ENCODE results near the gene MGME1. TPM values are rescaled to one million over a fixed set of nuclear protein-coding genes. Genes with fewer than 3 reads are reported as not detected.

MGME1 gene
- total and polyA plus RNA-seq, 7 donors, result 5.0 to 17.4 (median 14.8) TPM

DNA sequence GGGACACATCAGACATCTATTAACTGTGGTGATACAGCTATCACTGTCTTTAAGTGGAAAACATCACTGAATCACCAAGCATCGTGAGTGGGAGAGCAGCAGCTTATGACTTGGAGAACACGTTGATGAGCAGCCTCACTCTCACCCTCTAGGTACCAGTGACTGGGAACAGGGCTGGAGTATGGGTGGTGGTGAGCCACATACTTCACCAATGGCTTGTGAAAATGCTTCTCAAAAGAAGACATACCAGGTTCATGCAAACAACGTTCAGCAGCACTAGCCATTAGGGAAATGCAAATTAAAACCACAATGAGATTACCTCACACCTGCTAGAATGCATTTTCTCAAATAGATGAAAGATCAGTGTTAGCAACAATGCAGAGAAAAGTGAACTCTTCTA, 25.5 kb upstream of the MGME1 start:
- Histone ChIP-seq H3K36me3 (peaks cover 18 to 72% (median 48%) of the 10 kb centered on the region in 4 donors), H3K27me3 (no peaks in the 10 kb centered on the region), H3K9me3 (no peaks in the 10 kb centered on the region), H3K27ac (no peak overlapping the region), H3K4me3 (no peak overlapping the region), H3K4me1 (peaks cover 0 to 15% (median 11%) of the 10 kb centered on the region in 4 donors)
- 52 to 54% methylated on average over 3 of the region's 3 CpGs for WGBS, 2 donors
- TF ChIP-seq POLR2A (IDR thresholded peaks at IDR 0.05), result no peak
- TF ChIP-seq POLR2AphosphoS5 (IDR thresholded peaks at IDR 0.05), result no peak
- TF ChIP-seq, protein P1, sequence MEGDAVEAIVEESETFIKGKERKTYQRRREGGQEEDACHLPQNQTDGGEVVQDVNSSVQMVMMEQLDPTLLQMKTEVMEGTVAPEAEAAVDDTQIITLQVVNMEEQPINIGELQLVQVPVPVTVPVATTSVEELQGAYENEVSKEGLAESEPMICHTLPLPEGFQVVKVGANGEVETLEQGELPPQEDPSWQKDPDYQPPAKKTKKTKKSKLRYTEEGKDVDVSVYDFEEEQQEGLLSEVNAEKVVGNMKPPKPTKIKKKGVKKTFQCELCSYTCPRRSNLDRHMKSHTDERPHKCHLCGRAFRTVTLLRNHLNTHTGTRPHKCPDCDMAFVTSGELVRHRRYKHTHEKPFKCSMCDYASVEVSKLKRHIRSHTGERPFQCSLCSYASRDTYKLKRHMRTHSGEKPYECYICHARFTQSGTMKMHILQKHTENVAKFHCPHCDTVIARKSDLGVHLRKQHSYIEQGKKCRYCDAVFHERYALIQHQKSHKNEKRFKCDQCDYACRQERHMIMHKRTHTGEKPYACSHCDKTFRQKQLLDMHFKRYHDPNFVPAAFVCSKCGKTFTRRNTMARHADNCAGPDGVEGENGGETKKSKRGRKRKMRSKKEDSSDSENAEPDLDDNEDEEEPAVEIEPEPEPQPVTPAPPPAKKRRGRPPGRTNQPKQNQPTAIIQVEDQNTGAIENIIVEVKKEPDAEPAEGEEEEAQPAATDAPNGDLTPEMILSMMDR (IDR thresholded peaks at IDR 0.05), result no peak
- no peak for TF ChIP-seq EP300 (IDR thresholded peaks at IDR 0.05)
- intact Hi-C loops (cut with DNase I), result no loop called here
- DNase-seq, result no peak

DNA sequence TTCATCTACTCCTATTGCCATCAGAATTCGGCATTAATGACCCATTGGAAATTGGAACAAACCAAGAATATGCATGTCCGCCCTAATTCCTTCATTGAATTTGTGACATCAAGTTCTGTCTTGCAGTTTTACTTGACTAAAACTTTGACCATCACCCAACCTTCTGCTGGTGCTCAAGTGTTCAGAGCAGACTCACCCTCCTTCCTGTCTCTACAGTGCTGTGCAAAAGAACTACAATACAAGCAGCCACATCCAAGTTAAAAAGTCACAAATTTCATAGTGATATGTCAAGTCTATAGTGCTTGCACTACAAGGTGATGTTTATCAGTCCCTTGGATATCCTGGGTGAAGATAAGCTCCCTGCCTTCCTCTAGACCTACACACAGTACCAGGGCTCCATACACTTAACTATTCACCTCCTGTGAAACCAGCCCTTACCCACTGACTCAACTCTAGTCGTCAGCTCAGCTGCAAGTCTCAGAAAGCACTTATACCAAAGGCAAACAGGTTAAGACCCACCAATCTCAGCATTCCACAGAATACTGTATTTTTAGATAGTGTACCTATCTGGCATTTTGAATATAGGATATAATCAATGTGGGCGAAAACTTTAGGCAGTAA, 23.9 kb upstream of the MGME1 start:
- Histone ChIP-seq H3K4me3 (no peak overlapping the region), H3K9me3 (no peaks in the 10 kb centered on the region), H3K27me3 (no peaks in the 10 kb centered on the region), H3K36me3 (peaks cover 29 to 88% (median 63%) of the 10 kb centered on the region in 4 donors), H3K27ac (no peak overlapping the region), H3K4me1 (no peaks in the 10 kb centered on the region)
- no peak for DNase-seq
- intact Hi-C loops (cut with DNase I), result no loop called here
- 92 to 94% methylated on average over 4 of the region's 4 CpGs for WGBS, 2 donors
- TF ChIP-seq POLR2AphosphoS5 (IDR thresholded peaks at IDR 0.05) (no peak), POLR2A (IDR thresholded peaks at IDR 0.05) (no peak), EP300 (IDR thresholded peaks at IDR 0.05) (no peak)
- TF ChIP-seq, protein P1 (IDR thresholded peaks at IDR 0.05), result no peak

DNA sequence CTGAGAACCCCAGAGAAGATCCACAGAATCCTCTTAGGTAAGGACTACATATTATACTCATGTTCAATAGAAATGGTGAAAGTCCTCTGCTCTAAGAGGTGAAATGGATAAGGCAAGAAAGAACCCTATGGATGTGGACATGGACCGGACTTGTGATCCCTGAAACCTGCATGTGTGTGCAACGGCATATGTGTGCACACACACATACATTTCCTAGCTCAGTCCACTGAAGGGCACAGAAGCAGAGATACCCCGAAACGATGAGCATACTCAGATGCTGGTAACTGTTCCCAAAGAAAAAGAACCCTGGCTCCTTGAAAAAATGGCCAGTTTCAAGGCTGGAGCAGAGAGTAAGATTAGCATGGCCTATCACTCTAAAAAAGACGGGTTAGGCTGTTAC, 22.8 kb upstream of the MGME1 start:
- intact Hi-C loops (cut with DNase I), result no loop called here
- no peak overlapping the region for H3K4me3 ChIP-seq
- H3K9me3 ChIP-seq, result no peaks in the 10 kb centered on the region
- 94 to 96% methylated on average over 5 of the region's 5 CpGs for WGBS, 2 donors
- H3K36me3 ChIP-seq, result peaks cover 40 to 99% (median 73%) of the 10 kb centered on the region in 4 donors
- no peak overlapping the region for H3K27ac ChIP-seq
- no peak for TF ChIP-seq POLR2A (IDR thresholded peaks at IDR 0.05)
- TF ChIP-seq POLR2AphosphoS5 (IDR thresholded peaks at IDR 0.05), result no peak
- TF ChIP-seq EP300 (IDR thresholded peaks at IDR 0.05), result no peak
- TF ChIP-seq, protein P1 (IDR thresholded peaks at IDR 0.05), result no peak
- no peaks in the 10 kb centered on the region for H3K4me1 ChIP-seq
- no peaks in the 10 kb centered on the region for H3K27me3 ChIP-seq
- DNase-seq, result no peak

DNA sequence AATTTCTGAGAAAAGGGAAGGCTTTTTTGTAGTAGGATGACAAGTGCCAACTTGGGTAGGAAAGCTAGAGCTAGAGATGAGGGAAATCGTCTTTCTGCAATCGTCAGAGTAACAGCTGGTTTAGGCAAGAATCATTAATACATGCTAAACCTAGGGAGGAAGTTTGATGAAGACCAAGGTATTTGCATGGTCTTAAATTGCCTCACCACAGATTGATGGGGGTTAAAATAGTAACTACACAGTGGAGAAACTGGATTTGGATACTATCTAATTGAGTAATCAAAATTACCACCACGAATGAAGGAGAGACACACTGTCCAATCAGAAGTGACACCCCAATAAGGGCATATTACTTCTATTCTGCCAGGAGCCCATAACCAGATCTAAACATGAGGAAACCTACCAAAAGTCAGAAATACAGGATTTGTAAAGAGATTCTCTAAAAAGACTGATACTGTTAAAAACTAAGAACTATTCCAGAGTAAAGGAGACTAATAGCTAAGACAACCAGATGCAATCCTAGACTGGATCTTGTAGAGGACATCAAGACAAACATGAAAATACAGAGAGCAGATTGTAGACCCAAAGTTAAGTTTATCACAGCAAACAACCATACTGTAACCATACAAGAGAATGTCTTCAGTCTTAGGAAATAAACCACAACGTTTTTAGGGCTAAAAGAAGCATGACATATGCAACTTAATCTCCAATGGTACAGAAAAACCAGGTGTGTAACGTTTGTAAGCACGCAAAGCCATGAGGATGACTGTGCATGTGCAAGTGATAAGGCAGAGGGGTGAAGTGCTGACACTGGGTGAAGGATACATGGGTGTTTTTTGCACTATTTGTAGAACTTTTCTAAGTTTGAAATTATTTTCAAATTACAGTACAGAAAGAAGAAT, 22.0 kb upstream of the MGME1 start:
- Histone ChIP-seq H3K27ac (no peak overlapping the region), H3K36me3 (peaks cover 46 to 100% (median 75%) of the 10 kb centered on the region in 4 donors), H3K9me3 (no peaks in the 10 kb centered on the region), H3K4me1 (no peaks in the 10 kb centered on the region), H3K27me3 (no peaks in the 10 kb centered on the region), H3K4me3 (no peak overlapping the region)
- intact Hi-C loops (cut with DNase I), result no loop called here
- no peak for DNase-seq
- 62 to 77% methylated on average over 6 of the region's 6 CpGs for WGBS, 2 donors
- TF ChIP-seq EP300 (IDR thresholded peaks at IDR 0.05) (no peak), POLR2A (IDR thresholded peaks at IDR 0.05) (no peak), POLR2AphosphoS5 (IDR thresholded peaks at IDR 0.05) (no peak)
- TF ChIP-seq, protein P1 (IDR thresholded peaks at IDR 0.05), result no peak

All from sigmoid colon (tissue), 7 donors.